RWPE1 (cell line): ENCODE measurements around the gene SUN5.

Experiments
- CTCF ChIA-PET: fragments of 350-600 bp; sonication (Branson Sonifier 250); formaldehyde crosslinking; extraction: SDS; loops from one replicate; lab custom pipeline; 2021; lab: Yijun Ruan, JAX
- POLR2A ChIA-PET: fragments of 400-600 bp; formaldehyde crosslinking; extraction: SDS; loops from one replicate; lab custom pipeline; 2020; ENCODE audit warnings: antibody characterized with exemption; ENCODE audit not compliant: low non-redundant PET; lab: Yijun Ruan, JAX
- DNase-seq: peaks from one replicate; pipeline ENCODE4 v3.0.0; 2012; ENCODE audit warnings: low spot score
- H3K27ac ChIP-seq: fragments of 450-650 bp; 2 replicates; pipeline ENCODE4 v1.5.1; 2017
- CTCF ChIP-seq: fragments of 450-650 bp; conservative IDR thresholded peaks from 2 replicates; pipeline ENCODE4 v1.5.1; 2017; ENCODE audit warnings: low read depth, mild to moderate bottlenecking

The SUN5 gene

GRCh38 chr20:32993496-32994050, 10.7 kb downstream of the SUN5 start:
- no peak for DNase-seq
- CTCF ChIA-PET = interaction anchor here (0.6 to 1.0 kb wide), 4 partner anchors 9 to 106 kb away, joined by 3 to 4 read pairs (median 3); no protein-coding TSS in a partner anchor
- no peak overlapping the region for H3K27ac ChIP-seq
- POLR2A ChIA-PET = no interaction called here
- no peak for TF ChIP-seq CTCF

GRCh38 chr20:32991792-32992641, 12.2 kb downstream of the SUN5 start:
- H3K27ac ChIP-seq = no peak overlapping the region
- no peak for TF ChIP-seq CTCF
- ChIA-PET CTCF (interaction anchor here (0.6 kb wide), 2 partner anchors 30 to 45 kb away, joined by 3 read pairs; no protein-coding TSS in a partner anchor), POLR2A (no interaction called here)
- no peak for DNase-seq

- POLR2A ChIA-PET = no interaction called here
- DNase-seq = no peak
- TF ChIP-seq CTCF = no peak
- H3K27ac ChIP-seq = no peak overlapping the region
- CTCF ChIA-PET = no interaction called here
Measured at GRCh38 chr20:32991383-32991782, 12.8 kb downstream of the SUN5 start.

- CTCF ChIA-PET = interaction anchor here (0.6 kb wide), 1 partner anchor 505 kb away, joined by 3 read pairs; no protein-coding TSS in a partner anchor
- no peak overlapping the region for H3K27ac ChIP-seq
- DNase-seq = no peak
Measured at GRCh38 chr20:32990426-32990825, 13.8 kb downstream of the SUN5 start.

GRCh38 chr20:32989507-32990283, 14.5 kb downstream of the SUN5 start:
- POLR2A ChIA-PET = no interaction called here
- no peak for DNase-seq
- CTCF ChIA-PET = no interaction called here
- no peak for TF ChIP-seq CTCF
- no peak overlapping the region for H3K27ac ChIP-seq

More at GRCh38 chr20:32990426-32990825, 13.8 kb downstream of the SUN5 start:
- TF ChIP-seq CTCF = no peak
- POLR2A ChIA-PET = no interaction called here

GRCh38 chr20:32988008-32988407, 16.2 kb downstream of the SUN5 start:
- no peak overlapping the region for H3K27ac ChIP-seq
- ChIA-PET POLR2A (no interaction called here), CTCF (no interaction called here)
- no peak for DNase-seq
- no peak for TF ChIP-seq CTCF
